GM12873 (cell line): ENCODE results near the gene SEZ6L.

ENCODE experiments used
- CTCF ChIP-seq: IDR thresholded peaks from 2 replicates; pipeline ENCODE4 v1.5.1; 2012; ENCODE audit warnings: low read depth, mild to moderate bottlenecking, moderate library complexity, low read length, control low read depth; ENCODE audit not compliant: insufficient read depth; ENCODE audit errors: missing control alignments

The SEZ6L gene

GRCh38 chr22:26225207-26225606, 55.9 kb downstream of the SEZ6L start:
- TF ChIP-seq CTCF, result no peak

GRCh38 chr22:26226538-26227297, 57.5 kb downstream of the SEZ6L start:
- TF ChIP-seq CTCF, result no peak

- TF ChIP-seq CTCF, result no peak
These were observed 60.6 kb downstream of the SEZ6L start for GRCh38 chr22:26229910-26230309.

GRCh38 chr22:26234296-26234695, 65.0 kb downstream of the SEZ6L start:
- TF ChIP-seq CTCF, result no peak

- TF ChIP-seq CTCF, result no peak
These were observed 66.7 kb downstream of the SEZ6L start for GRCh38 chr22:26235792-26236487.

- no peak for TF ChIP-seq CTCF
These were observed 67.7 kb downstream of the SEZ6L start for GRCh38 chr22:26236991-26237390.

GRCh38 chr22:26238596-26238995, 69.3 kb downstream of the SEZ6L start:
- TF ChIP-seq CTCF, result no peak
